Subcutaneous abdominal adipose tissue (tissue), 5 donors: ENCODE data around the gene MAGEB16.

Source experiments
- H3K27ac ChIP-seq: one replicate; pipeline ENCODE4 v1.7.0; 2013; ENCODE audit warnings: low read depth, mild to moderate bottlenecking, inconsistent platforms, low read length, moderate library complexity
- H3K27me3 ChIP-seq, 5 donors: one replicate each; pipeline ENCODE4 v1.7.0; 2013; ENCODE audit warnings: low read length in 5 of 5, inconsistent platforms in 1 of 5; ENCODE audit not compliant: control insufficient read depth in 5 of 5, insufficient read depth in 4 of 5
- H3K36me3 ChIP-seq, 5 donors: one replicate each; pipeline ENCODE4 v1.7.0; 2013; ENCODE audit warnings: low read length in 5 of 5; ENCODE audit not compliant: control insufficient read depth in 5 of 5, insufficient read depth in 5 of 5
- H3K4me1 ChIP-seq, 5 donors: one replicate each; pipeline ENCODE4 v1.7.0; 2013; ENCODE audit warnings: low read length in 5 of 5, mild to moderate bottlenecking in 3 of 5, moderate library complexity in 1 of 5; ENCODE audit not compliant: control insufficient read depth in 5 of 5, insufficient read depth in 5 of 5
- H3K4me3 ChIP-seq, 5 donors: one replicate each; pipeline ENCODE4 v1.7.0; 2013; ENCODE audit warnings: low read length in 5 of 5, low read depth in 1 of 5
- H3K9ac ChIP-seq, 5 donors: one replicate each; pipeline ENCODE4 v1.7.0; 2013; ENCODE audit warnings: low read length in 5 of 5, mild to moderate bottlenecking in 4 of 5, moderate library complexity in 3 of 5
- H3K9me3 ChIP-seq, 5 donors: one replicate each; pipeline ENCODE4 v1.7.0; 2013; ENCODE audit warnings: low read length in 5 of 5; ENCODE audit not compliant: control insufficient read depth in 5 of 5
- donor health status: healthy.
- donor health status: healthy.
- donor health status: healthy.
- donor health status: healthy.
- donor health status: healthy.

Gene MAGEB16

DNA sequence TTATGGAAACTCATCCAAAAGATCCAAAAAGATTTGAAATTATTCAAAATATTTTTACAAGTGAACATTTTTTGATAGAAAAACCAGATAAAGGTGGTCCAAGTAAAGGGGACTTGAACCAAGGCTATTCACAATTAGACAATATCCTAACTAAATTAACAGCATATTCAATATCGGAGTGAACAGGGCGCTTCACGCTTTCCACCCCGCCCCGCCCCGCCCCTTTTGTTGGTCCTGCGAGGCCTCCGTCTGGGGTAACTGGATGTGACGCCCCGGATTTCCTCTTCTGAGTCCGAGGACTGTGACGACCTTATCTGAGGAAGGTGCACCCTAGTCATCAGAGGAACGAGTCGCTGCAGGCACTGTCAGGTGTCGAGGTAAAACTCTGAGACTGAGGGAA lies at the start of gene MAGEB16:
Gene MAGEB16, plus strand, starts transcription at position 301 of the 400 bp plus-strand sequence. CDS start 3,855 bp downstream, outside the sequence.
- no peak within 1 kb of the TSS for H3K27ac ChIP-seq
- H3K4me1 ChIP-seq, result no peaks in the 10 kb centered on the region
- H3K9me3 ChIP-seq, result no peaks in the 10 kb centered on the region
- peaks cover 0 to 2% (median 0%) of the 10 kb centered on the region in 5 donors for H3K27me3 ChIP-seq
- H3K4me3 ChIP-seq, result no peak within 1 kb of the TSS
- H3K9ac ChIP-seq, result no peak within 1 kb of the TSS
- H3K36me3 ChIP-seq, result no peaks in the 10 kb centered on the region

DNA sequence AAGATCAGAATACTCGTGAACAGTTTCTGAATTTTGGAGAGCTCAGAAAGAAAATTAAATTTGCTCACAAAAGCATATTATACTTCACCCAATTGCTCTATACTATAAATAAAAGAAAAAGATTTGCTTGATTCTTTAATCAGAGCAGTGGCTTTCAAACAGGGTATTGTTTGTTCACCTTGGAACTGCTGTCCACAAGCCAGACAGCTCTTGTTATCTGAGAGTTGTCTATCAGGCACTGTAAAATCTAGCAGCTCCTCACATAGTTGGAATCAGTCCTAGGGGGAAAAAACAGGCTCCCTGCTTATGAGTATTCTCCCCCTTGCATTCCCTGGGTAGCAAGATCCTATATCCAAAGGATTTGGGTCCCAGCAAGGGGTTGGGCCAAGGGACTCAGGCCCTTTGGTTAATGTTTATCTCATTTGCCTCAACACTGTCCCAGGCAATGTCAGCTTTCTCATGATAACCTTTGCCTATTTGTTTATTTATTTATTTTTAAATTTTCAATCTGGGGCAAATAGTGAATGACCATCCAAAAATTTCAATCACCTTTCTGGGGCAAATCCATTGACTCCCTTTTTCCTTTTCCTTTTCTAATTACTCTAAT lies 24.1 kb upstream of the MAGEB16 start:
- H3K4me1 ChIP-seq, result no peaks in the 10 kb centered on the region
- no peaks in the 10 kb centered on the region for H3K9me3 ChIP-seq
- H3K9ac ChIP-seq, result no peak overlapping the region
- no peak overlapping the region for H3K27ac ChIP-seq
- H3K36me3 ChIP-seq, result no peaks in the 10 kb centered on the region
- peaks cover 0 to 2% (median 0%) of the 10 kb centered on the region in 5 donors for H3K27me3 ChIP-seq
- no peak overlapping the region for H3K4me3 ChIP-seq

DNA sequence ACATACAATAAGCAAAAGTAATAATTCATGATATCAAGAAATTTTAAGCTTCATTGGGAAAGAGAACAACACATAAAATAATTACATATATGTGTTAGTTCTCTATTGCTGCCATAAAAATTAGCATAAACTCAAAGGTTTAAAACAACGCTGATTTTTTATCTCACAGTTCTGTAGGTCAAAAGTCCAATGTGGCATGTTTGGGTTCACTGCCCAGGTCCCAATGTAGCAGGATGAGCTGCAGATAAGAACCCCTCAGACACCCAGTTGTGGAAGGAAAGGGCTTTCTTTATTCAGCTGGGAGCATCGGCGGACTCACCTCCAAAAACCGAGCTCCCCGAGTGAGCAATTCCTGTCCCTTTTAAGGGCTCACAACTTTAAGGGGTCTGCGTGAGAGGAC lies 13.1 kb upstream of the MAGEB16 start:
- H3K4me3 ChIP-seq, result no peak overlapping the region
- H3K9me3 ChIP-seq, result no peaks in the 10 kb centered on the region
- H3K9ac ChIP-seq, result no peak overlapping the region
- no peak overlapping the region for H3K27ac ChIP-seq
- no peaks in the 10 kb centered on the region for H3K4me1 ChIP-seq
- no peaks in the 10 kb centered on the region for H3K27me3 ChIP-seq
- no peaks in the 10 kb centered on the region for H3K36me3 ChIP-seq

DNA sequence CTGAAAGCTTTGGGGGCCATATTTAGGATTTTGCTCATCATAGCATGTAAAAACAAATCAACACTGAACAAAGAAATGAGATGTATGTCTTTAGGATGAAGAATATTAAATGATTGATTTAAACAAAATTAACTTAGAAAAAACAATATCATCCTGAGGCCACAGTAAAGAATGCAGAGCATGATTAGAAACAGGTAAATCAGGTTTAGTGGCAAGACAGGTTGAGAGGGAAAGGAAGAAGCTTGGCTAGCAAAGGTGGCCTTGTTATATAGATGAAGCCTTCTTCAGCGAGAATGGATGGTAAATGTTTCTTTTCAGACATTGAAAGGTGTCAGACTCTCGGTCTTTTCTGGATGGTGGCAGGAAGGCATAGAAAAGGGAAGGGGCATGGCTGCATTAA lies 11.9 kb upstream of the MAGEB16 start:
- no peaks in the 10 kb centered on the region for H3K36me3 ChIP-seq
- H3K27ac ChIP-seq, result no peak overlapping the region
- no peak overlapping the region for H3K9ac ChIP-seq
- no peaks in the 10 kb centered on the region for H3K4me1 ChIP-seq
- no peak overlapping the region for H3K4me3 ChIP-seq
- H3K27me3 ChIP-seq, result no peaks in the 10 kb centered on the region
- no peaks in the 10 kb centered on the region for H3K9me3 ChIP-seq

DNA sequence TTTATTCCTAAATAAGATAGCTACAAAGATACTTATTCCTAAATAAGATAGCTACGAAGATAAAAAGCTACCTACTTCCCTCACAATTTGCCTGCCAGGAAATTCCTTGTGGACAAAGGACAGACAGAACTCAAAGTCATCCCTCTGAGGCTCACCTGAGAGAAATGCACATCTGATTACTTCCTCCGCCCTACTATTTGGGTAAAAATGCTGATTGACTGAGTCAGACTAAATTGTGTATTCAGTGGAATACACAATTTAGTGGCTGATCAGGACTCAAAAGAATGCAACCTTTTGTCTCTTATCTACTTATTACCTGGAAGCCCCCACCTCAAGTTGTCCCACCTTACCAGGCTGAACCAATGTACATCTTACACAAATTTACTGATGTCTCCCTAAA lies 10.3 kb upstream of the MAGEB16 start:
- Histone ChIP-seq H3K9ac (no peak overlapping the region), H3K27me3 (no peaks in the 10 kb centered on the region), H3K4me1 (no peaks in the 10 kb centered on the region), H3K27ac (no peak overlapping the region), H3K4me3 (no peak overlapping the region), H3K9me3 (no peaks in the 10 kb centered on the region), H3K36me3 (no peaks in the 10 kb centered on the region)

DNA sequence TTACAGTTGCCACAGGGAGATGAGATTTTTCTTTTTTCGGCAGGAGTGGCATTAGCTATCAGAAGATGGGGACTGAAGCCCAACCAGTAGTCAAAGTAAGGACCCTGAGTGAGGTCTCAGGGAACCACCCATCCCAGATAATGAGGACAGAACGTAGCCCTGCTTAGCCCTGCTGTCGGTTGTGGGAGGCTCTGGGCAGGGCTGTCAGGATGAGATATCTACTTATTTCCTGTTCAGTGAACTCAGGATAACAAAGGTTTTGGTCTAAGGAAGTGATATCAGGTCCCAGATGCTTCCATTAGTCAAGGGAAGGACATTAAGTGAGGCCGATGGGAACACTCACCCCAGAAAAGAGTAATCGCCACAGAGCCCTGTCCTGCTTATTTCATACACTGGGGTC lies 2.3 kb downstream of the MAGEB16 start:
- no peak overlapping the region for H3K4me3 ChIP-seq
- no peaks in the 10 kb centered on the region for H3K9me3 ChIP-seq
- no peaks in the 10 kb centered on the region for H3K36me3 ChIP-seq
- H3K27me3 ChIP-seq, result peaks cover 0 to 4% (median 3%) of the 10 kb centered on the region in 5 donors
- no peaks in the 10 kb centered on the region for H3K4me1 ChIP-seq
- no peak overlapping the region for H3K9ac ChIP-seq
- H3K27ac ChIP-seq, result no peak overlapping the region

DNA sequence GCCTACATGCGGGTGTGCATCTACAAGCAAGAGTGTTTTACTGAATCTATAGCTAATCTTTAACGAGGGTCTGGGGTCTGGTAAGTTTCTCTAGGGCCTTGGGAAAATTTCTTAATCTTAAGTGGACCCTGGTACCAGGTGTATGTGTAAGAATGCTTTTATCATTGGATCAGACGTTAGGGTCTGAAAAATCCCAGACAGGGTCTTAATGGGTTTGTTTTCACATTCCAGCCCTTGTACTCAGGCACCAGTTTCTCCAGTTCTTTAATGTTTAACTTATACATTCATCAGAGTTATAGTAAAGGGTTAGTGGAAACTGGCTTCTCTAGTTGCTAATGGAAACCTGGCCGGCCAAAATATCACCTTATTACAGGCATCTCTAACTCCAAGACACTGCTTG lies 11.6 kb downstream of the MAGEB16 start:
- Histone ChIP-seq H3K36me3 (no peaks in the 10 kb centered on the region), H3K27me3 (peaks cover 0 to 6% (median 2%) of the 10 kb centered on the region in 5 donors), H3K9ac (no peak overlapping the region), H3K9me3 (no peaks in the 10 kb centered on the region), H3K4me1 (no peaks in the 10 kb centered on the region), H3K4me3 (no peak overlapping the region), H3K27ac (no peak overlapping the region)

DNA sequence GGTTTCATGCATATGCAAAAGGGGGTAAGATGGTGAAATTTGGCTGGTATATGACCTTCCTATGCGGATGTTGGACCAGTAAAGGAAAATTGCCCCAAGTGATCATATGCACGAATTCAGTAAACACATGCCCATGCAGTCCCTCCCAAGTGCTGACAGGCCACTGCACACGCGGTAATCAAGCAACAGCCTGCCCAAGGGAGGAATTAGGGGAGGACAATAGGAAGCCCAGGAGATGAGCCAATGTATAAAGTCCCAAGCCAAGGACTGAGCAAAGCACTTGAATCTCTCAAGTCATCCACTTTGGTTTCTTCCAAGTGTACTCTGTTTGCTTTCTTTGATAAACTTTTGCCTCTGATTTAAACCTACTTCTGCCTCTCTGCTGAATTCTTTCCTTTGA lies 21.1 kb downstream of the MAGEB16 start:
- Histone ChIP-seq H3K9ac (no peak overlapping the region), H3K36me3 (no peaks in the 10 kb centered on the region), H3K4me3 (no peak overlapping the region), H3K4me1 (no peaks in the 10 kb centered on the region), H3K9me3 (peaks cover 0 to 2% (median 0%) of the 10 kb centered on the region in 5 donors), H3K27me3 (peaks cover 0 to 3% (median 0%) of the 10 kb centered on the region in 5 donors), H3K27ac (no peak overlapping the region)

DNA sequence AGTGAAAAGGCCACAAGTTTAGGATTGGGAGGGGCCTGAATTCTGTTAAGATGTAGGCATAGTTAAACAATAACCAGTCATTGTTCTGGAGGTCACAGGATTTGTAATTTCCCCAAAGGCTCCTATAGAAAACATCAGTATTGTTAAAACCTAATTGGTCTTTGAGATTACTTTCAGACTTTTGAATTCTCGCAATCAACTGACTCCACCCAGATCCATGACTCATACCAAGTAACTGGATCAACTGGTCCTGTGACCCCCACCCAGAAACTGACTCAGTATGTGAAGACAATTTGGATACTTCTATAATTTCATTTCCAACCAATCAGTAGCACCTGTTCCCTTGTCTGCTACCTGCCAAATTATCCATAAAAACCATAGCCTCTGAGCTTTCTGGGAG lies 28.4 kb downstream of the MAGEB16 start:
- Histone ChIP-seq H3K27ac (no peak overlapping the region), H3K9me3 (peaks cover 0 to 2% (median 0%) of the 10 kb centered on the region in 5 donors), H3K4me1 (no peaks in the 10 kb centered on the region), H3K4me3 (no peak overlapping the region), H3K9ac (no peak overlapping the region), H3K27me3 (no peaks in the 10 kb centered on the region), H3K36me3 (no peaks in the 10 kb centered on the region)

DNA sequence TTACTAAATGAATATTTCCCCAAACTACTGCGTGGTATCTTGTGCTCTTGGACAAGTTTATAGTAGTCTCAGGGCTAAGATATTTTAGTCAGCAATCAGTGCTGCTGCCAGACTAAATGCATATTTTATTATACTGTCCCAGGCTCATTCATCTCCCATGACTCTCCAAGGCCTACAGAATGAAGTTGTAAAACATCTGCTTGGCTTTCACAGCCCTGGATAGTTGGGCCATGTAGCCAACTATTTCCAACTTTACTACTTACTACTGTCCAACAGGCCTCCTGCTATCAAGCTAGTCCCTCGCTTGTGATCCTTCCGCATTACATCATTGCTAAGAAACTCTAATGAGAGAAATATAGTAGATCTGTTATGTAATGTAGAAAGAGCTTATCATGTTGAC lies 31.4 kb downstream of the MAGEB16 start:
- H3K36me3 ChIP-seq, result no peaks in the 10 kb centered on the region
- H3K9me3 ChIP-seq, result no peaks in the 10 kb centered on the region
- H3K27ac ChIP-seq, result no peak overlapping the region
- no peak overlapping the region for H3K9ac ChIP-seq
- no peaks in the 10 kb centered on the region for H3K4me1 ChIP-seq
- H3K4me3 ChIP-seq, result no peak overlapping the region
- H3K27me3 ChIP-seq, result no peaks in the 10 kb centered on the region
